Measurements from ENCODE around the gene CD3G.

DNA sequence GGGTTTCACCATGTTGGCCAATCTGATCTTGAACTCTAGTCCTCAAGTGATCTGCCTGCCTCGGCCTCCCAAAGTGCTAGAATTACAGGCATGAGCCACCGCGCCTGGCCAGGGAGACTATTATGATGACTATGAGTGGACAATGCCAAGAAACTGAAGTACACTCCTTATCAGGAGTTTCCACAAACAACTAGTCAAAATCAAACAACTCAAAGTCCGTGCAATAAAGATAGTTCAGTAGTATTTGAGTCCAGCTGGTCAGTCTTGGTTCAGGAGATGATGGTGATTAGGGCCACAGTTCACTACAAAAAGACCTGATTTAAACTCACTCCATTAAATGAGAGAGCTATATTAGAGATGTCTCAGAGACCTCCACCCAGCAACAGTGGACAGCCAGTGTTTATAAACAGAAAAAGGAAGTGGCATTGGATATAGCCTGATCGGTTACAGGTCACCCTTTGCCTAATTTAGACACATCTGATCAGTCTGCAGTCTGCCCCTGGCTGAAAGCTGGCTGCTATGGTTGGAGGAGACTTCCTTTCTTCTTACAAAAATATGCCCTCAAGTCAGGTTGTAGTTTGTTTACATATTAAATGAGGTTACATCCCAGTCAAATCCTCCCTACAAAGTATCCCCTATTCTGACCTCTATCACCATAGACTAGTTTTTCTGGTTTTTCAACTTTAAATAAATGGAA lies 22.6 kb upstream of the CD3G start:
- TF ChIP-seq, protein P1, sequence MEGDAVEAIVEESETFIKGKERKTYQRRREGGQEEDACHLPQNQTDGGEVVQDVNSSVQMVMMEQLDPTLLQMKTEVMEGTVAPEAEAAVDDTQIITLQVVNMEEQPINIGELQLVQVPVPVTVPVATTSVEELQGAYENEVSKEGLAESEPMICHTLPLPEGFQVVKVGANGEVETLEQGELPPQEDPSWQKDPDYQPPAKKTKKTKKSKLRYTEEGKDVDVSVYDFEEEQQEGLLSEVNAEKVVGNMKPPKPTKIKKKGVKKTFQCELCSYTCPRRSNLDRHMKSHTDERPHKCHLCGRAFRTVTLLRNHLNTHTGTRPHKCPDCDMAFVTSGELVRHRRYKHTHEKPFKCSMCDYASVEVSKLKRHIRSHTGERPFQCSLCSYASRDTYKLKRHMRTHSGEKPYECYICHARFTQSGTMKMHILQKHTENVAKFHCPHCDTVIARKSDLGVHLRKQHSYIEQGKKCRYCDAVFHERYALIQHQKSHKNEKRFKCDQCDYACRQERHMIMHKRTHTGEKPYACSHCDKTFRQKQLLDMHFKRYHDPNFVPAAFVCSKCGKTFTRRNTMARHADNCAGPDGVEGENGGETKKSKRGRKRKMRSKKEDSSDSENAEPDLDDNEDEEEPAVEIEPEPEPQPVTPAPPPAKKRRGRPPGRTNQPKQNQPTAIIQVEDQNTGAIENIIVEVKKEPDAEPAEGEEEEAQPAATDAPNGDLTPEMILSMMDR (IDR thresholded peaks at IDR 0.05) = no peak
- TF ChIP-seq EZH2 (IDR thresholded peaks at IDR 0.05) = no peak
